Coronary artery (tissue), 2 donors: Measurements from ENCODE around the gene TMEM178B.

Source experiments
- DNase-seq: peaks from one replicate; pipeline ENCODE4 v3.0.0-alpha.2; 2017; ENCODE audit warnings: low spot score
- H3K27ac ChIP-seq, 2 donors: fragments of 200-600 bp; sonication (generic); one replicate each; pipeline ENCODE4 v1.5.1; 2016 to 2019
- H3K4me3 ChIP-seq: fragments of 200-600 bp; sonication (generic); 2 replicates; pipeline ENCODE4 v1.5.1; 2016; ENCODE audit warnings: mild to moderate bottlenecking, moderate library complexity
- TF ChIP-seq, protein P1 (sequence below): fragments of 200-600 bp; sonication (generic); IDR thresholded peaks from one replicate; pipeline ENCODE4 v1.5.1; 2019; ENCODE audit warnings: antibody characterized with exemption

TMEM178B gene

GRCh38 chr7:141122736-141123135 lies 48.9 kb downstream of the TMEM178B start:
- no peak for DNase-seq
- TF ChIP-seq, protein P1, sequence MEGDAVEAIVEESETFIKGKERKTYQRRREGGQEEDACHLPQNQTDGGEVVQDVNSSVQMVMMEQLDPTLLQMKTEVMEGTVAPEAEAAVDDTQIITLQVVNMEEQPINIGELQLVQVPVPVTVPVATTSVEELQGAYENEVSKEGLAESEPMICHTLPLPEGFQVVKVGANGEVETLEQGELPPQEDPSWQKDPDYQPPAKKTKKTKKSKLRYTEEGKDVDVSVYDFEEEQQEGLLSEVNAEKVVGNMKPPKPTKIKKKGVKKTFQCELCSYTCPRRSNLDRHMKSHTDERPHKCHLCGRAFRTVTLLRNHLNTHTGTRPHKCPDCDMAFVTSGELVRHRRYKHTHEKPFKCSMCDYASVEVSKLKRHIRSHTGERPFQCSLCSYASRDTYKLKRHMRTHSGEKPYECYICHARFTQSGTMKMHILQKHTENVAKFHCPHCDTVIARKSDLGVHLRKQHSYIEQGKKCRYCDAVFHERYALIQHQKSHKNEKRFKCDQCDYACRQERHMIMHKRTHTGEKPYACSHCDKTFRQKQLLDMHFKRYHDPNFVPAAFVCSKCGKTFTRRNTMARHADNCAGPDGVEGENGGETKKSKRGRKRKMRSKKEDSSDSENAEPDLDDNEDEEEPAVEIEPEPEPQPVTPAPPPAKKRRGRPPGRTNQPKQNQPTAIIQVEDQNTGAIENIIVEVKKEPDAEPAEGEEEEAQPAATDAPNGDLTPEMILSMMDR, result no peak
- Histone ChIP-seq H3K27ac (no peak overlapping the region), H3K4me3 (no peak overlapping the region)

- TF ChIP-seq, protein P1, result no peak
- Histone ChIP-seq H3K27ac (no peak overlapping the region), H3K4me3 (no peak overlapping the region)
- no peak for DNase-seq
Measured at GRCh38 chr7:141123522-141123921, 49.7 kb downstream of the TMEM178B start.

DNA sequence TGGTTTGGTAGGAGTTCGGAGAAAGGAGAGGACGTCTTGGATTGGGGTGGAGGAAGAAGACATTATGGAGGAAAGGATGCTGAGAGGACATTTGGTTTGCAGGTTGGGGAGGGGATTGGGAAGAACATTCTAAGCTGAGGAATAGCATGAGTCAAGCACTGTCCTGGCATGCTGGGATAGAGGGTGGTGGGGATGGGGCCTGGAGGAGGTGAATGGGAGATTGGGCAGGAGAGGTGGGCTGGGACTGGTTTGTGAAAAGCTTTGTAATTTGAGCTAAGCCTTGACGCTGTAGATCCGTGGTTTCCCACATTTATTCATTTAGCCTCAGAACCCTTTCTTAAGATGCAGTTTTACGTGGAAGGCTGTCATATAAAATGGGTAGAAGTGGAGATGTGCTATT lies 52.2 kb downstream of the TMEM178B start:
- no peak for DNase-seq
- Histone ChIP-seq H3K27ac (no peak overlapping the region), H3K4me3 (no peak overlapping the region)
- TF ChIP-seq, protein P1, result no peak

- Histone ChIP-seq H3K4me3 (no peak overlapping the region), H3K27ac (no peak overlapping the region)
- TF ChIP-seq, protein P1, result no peak
- no peak for DNase-seq
Measured at GRCh38 chr7:141128506-141128905, 54.6 kb downstream of the TMEM178B start.

GRCh38 chr7:141128931-141129330 lies 55.1 kb downstream of the TMEM178B start:
- Histone ChIP-seq H3K27ac (no peak overlapping the region), H3K4me3 (no peak overlapping the region)
- TF ChIP-seq, protein P1, result no peak
- no peak for DNase-seq

DNA sequence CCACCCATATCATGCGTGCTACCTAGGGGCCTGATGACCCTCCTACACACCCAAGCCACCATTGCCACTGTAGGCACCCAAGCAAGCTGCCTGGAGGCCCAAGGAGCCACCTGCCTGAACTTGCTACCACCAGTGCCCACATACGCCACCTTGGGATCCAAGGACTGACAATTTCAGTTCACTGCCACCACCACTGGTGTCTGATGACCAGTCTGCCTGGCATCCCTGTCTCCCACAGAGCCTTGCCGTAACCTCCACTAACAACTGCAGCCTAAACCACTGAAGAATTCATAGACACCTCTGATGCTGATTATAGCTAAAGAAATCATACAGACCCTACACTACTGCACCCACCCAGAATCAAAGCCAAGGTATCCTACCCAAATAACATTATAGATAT lies 58.8 kb downstream of the TMEM178B start:
- TF ChIP-seq, protein P1, result no peak
- DNase-seq, result no peak
- no peak overlapping the region for H3K27ac ChIP-seq
- H3K4me3 ChIP-seq, result no peak overlapping the region

GRCh38 chr7:141133646-141134045 lies 59.8 kb downstream of the TMEM178B start:
- TF ChIP-seq, protein P1, result no peak
- DNase-seq, result no peak
- Histone ChIP-seq H3K27ac (no peak overlapping the region), H3K4me3 (no peak overlapping the region)
